HFFc6 (cell line): Measurements from ENCODE around the gene SPEF2. TPM values are rescaled to one million over a fixed set of nuclear protein-coding genes. Genes with fewer than 3 reads are reported as not detected.

Experiments
- DNase-seq: peaks from one replicate; pipeline ENCODE4 v3.0.0-alpha.2; 2018
- H3K27ac Mint-ChIP-seq: 2 replicates; pipeline ENCODE4 v1.8.0; 2020; ENCODE audit warnings: mild to moderate bottlenecking, mixed read lengths
- H3K27me3 Mint-ChIP-seq: 2 replicates; pipeline ENCODE4 v1.8.0; 2021; ENCODE audit warnings: mild to moderate bottlenecking, moderate library complexity, mixed read lengths; ENCODE audit not compliant: insufficient read depth
- H3K36me3 Mint-ChIP-seq: 2 replicates; pipeline ENCODE4 v1.8.0; 2021; ENCODE audit warnings: low read depth, mixed read lengths
- H3K4me1 Mint-ChIP-seq: 2 replicates; pipeline ENCODE4 v1.8.0; 2020; ENCODE audit warnings: low read depth, mixed read lengths
- H3K4me3 Mint-ChIP-seq: 2 replicates; pipeline ENCODE4 v1.8.0; 2020; ENCODE audit warnings: mild to moderate bottlenecking, moderate library complexity, mixed read lengths
- H3K9me3 Mint-ChIP-seq: 2 replicates; pipeline ENCODE4 v1.8.0; 2020; ENCODE audit warnings: mild to moderate bottlenecking, mixed read lengths
- total RNA-seq, 6 experiments: library from RNA; stranded (reverse); fragmentation: NEBNext Ultra II Directional; extraction: Animal tissue kit (Norgen Biotek cat#: 25700); gene quantifications; 2 replicates in 1 of 6; 3 replicates in 5 of 6; pipeline ENCODE4 v1.2.3, GENCODE V29; 2021
- TF ChIP-seq, protein P1 (sequence below): fragments of 200-600 bp; sonication (generic); IDR thresholded peaks from 2 replicates; pipeline ENCODE4 v1.5.0; 2021; ENCODE audit warnings: antibody characterized with exemption, mild to moderate bottlenecking

Gene SPEF2
- total RNA-seq, 6 experiments from 2014 or later, result 1.5 to 4.0 (median 2.3) TPM

DNA sequence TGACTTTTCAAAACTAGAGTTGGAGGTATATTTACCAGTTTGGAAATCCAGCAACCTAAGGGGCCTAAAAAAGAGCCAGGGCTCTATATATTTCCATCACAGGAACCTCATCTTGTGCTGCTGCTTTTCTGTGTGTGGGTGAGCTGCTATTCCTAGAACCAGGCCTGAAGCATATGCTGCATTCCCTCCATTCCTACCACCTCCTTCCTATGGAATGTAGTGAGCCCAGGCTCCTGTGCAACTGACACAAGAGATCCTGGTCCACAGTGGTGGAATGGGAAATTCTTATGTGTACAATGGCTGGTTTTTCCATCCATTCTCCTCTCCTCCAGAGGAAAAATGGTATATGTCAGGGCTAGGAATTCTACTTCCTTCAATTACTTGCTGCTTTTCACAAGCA lies 39.1 kb downstream of the SPEF2 start:
- peak; percentile 51 for DNase-seq
- TF ChIP-seq, protein P1, sequence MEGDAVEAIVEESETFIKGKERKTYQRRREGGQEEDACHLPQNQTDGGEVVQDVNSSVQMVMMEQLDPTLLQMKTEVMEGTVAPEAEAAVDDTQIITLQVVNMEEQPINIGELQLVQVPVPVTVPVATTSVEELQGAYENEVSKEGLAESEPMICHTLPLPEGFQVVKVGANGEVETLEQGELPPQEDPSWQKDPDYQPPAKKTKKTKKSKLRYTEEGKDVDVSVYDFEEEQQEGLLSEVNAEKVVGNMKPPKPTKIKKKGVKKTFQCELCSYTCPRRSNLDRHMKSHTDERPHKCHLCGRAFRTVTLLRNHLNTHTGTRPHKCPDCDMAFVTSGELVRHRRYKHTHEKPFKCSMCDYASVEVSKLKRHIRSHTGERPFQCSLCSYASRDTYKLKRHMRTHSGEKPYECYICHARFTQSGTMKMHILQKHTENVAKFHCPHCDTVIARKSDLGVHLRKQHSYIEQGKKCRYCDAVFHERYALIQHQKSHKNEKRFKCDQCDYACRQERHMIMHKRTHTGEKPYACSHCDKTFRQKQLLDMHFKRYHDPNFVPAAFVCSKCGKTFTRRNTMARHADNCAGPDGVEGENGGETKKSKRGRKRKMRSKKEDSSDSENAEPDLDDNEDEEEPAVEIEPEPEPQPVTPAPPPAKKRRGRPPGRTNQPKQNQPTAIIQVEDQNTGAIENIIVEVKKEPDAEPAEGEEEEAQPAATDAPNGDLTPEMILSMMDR, result no peak
- H3K27me3 Mint-ChIP-seq, result no peaks in the 10 kb centered on the region
- H3K4me1 Mint-ChIP-seq, result peaks cover 23% of the 10 kb centered on the region
- no peaks in the 10 kb centered on the region for H3K36me3 Mint-ChIP-seq
- H3K4me3 Mint-ChIP-seq, result no peak overlapping the region
- H3K9me3 Mint-ChIP-seq, result no peaks in the 10 kb centered on the region
- no peak overlapping the region; the same call in 1 of the 2 replicates for H3K27ac Mint-ChIP-seq

DNA sequence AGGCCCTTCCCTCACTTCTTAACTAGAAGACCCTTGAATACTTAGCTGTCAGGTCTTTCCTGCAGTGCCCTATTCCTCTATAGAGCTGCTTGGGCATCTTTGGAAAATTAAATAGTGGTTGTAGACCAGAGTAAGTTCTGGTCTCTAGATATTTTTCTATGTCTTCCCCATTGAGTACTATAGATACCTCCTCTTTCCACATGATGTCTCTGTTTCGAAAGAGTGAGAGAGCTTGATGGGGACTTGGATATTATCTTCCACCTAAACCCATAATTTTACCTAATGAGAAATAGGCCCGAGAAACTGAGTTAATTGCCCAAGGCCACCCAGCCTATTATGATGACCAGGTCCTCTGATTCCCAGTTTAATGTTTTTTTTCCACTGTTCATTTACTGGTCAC lies 40.2 kb downstream of the SPEF2 start:
- no peak for DNase-seq
- Mint-ChIP-seq H3K36me3 (no peaks in the 10 kb centered on the region), H3K4me1 (peaks cover 23% of the 10 kb centered on the region), H3K4me3 (no peak overlapping the region), H3K9me3 (no peaks in the 10 kb centered on the region), H3K27me3 (no peaks in the 10 kb centered on the region), H3K27ac (no peak overlapping the region)
- TF ChIP-seq, protein P1, result no peak

DNA sequence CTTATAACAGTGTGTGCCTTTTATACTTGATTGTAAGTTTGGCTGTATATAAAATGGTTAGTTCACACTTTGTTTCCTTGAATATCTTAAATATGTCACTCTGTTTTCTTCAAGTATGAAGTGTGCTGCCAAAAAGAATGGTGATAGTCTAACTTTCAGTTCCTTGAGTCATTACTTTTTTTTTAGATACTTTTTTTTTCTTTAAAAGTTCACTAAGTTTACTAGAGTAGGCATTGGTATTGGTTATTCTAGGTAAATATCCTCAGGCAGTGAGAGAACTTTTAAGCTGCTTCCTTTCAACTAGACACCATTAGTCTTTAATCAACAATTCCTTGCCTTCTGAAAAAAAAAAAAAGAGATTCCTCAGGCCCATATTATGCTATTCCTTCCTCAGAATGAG lies 41.9 kb downstream of the SPEF2 start:
- no peaks in the 10 kb centered on the region for H3K27me3 Mint-ChIP-seq
- H3K36me3 Mint-ChIP-seq, result no peaks in the 10 kb centered on the region
- no peak for DNase-seq
- H3K27ac Mint-ChIP-seq, result no peak overlapping the region
- H3K4me1 Mint-ChIP-seq, result peaks cover 23% of the 10 kb centered on the region
- TF ChIP-seq, protein P1, result no peak
- no peak overlapping the region for H3K4me3 Mint-ChIP-seq
- H3K9me3 Mint-ChIP-seq, result no peaks in the 10 kb centered on the region

DNA sequence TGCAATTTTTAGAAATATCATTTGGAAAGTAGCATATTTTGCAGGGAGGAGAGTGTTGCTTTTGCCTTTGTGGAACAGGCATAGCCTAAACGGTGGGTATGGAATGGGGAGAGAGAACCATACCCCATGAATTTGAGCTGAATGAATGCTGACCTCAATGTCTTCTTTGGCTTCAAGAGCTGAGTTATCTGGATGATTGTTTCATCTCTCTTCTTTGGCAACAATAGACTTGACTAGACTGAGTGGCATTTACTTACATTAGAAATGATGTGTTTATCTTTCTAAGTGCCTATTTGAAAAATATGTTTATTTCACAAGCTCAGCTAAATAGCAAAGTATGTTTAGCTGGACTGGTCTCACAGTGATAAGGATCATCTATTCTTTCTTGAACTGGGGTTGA lies 42.8 kb downstream of the SPEF2 start:
- Mint-ChIP-seq H3K4me3 (no peak overlapping the region), H3K36me3 (no peaks in the 10 kb centered on the region), H3K4me1 (peaks cover 25% of the 10 kb centered on the region), H3K27me3 (no peaks in the 10 kb centered on the region), H3K27ac (no peak overlapping the region), H3K9me3 (no peaks in the 10 kb centered on the region)
- TF ChIP-seq, protein P1, result no peak
- DNase-seq, result no peak

DNA sequence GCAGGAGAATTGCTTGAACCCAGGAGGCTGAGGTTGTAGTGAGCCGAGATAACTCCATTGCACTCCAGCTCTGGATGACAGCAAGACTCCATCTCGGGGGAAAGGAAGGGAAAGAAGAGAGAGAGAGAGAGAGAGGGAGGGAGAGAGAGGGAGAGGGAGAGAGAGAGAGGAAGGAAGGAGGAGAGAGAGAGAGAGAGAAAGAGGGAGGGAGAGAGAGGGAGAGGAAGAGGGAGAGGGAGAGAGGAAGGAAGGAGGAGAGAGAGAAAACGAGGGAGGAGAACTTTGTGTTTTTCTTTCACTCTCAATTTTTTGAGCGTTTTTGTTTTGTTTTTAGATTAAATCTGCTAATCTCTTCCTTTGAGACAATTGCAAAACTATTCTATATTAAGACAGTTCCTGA lies 46.9 kb downstream of the SPEF2 start:
- H3K27ac Mint-ChIP-seq, result no peak overlapping the region
- TF ChIP-seq, protein P1, result no peak
- H3K27me3 Mint-ChIP-seq, result no peaks in the 10 kb centered on the region
- no peak for DNase-seq
- peaks cover 9% of the 10 kb centered on the region; the same call in 1 of the 2 replicates for H3K4me1 Mint-ChIP-seq
- H3K36me3 Mint-ChIP-seq, result no peaks in the 10 kb centered on the region
- no peak overlapping the region for H3K4me3 Mint-ChIP-seq
- H3K9me3 Mint-ChIP-seq, result no peaks in the 10 kb centered on the region

DNA sequence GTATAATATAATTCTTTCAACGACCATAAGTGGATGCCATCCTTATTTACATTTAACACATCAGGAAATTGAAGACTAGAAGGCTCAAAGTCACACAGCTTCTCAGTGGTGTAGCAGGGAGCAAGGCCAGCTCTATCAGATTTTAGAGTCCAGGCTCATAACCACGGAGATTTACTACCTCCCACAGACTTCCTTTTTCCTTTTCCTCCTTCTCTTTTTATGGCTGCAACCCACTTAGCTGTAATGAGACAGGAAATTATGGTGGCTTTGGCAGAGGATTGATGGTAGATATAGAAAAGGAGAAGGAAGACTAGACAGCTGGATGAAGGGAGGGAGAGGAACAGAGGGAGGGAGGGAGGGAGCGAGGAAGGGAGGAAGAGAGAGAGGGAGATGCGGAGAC lies 47.4 kb downstream of the SPEF2 start:
- no peaks in the 10 kb centered on the region for H3K36me3 Mint-ChIP-seq
- no peak overlapping the region for H3K4me3 Mint-ChIP-seq
- no peaks in the 10 kb centered on the region for H3K27me3 Mint-ChIP-seq
- no peak overlapping the region for H3K27ac Mint-ChIP-seq
- no peak for DNase-seq
- H3K9me3 Mint-ChIP-seq, result no peaks in the 10 kb centered on the region
- TF ChIP-seq, protein P1, result no peak
- peaks cover 9% of the 10 kb centered on the region; the same call in 1 of the 2 replicates for H3K4me1 Mint-ChIP-seq
